ENCODE results near the gene PTGDS. TPM values are rescaled to one million over a fixed set of nuclear protein-coding genes. Genes with fewer than 3 reads are reported as not detected.

The PTGDS gene
- total and polyA plus RNA-seq, 12 donors, result 1,129 to 5,119 (median 3,777) TPM

DNA sequence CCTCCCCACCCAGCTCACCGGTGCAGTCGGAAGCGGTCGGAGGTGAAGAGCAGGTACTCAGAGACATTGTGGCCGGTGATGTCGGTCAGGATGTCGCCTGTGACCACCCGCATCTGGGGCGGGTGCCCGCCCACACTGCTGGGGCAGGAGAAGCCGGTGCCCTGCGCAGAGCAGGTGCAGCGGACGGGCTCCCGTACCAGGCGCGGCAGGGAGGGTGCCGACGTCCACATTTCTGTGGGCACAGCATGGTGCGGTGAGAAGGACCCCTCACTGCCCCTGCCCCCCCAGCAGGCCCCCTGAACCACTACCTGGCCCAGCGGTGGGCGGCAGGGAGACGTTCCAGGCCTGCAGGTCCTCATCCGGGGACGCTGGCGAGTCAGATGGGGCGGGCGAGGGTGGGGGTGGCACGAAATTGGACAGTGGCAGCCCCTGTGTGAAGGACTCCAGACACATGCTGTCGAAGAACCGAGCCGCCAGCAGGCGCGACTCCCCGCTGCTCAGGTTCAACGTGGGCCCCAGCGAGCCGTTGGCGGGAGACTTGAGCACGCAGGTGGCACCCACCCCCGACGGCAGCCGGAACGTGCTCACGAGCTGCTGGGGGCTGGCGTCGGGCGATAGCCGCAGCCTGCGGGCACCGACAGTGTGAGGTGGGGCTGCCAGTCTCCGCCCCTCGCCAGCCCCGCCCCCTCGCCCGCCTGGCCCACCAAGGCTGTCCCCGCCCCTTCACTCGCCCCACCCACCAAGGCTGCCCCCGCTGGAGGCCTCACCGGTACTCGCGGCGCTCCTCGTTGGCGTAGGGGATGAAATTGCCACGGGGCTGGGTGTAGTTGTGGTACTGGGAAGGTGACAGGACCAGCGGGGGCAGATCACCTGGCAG lies 35.6 kb downstream of the PTGDS start:
- 77 to 87% methylated on average over 62 to 67 of the region's 67 CpGs for WGBS, 2 donors
- Histone ChIP-seq H3K27ac (no peak overlapping the region), H3K36me3 (peaks cover 0 to 88% (median 31%) of the 10 kb centered on the region in 9 donors), H3K4me3 (no peak overlapping the region), H3K27me3 (no peaks in the 10 kb centered on the region), H3K9me3 (no peaks in the 10 kb centered on the region), H3K4me1 (no peaks in the 10 kb centered on the region)
- DNase-seq (no peak), ATAC-seq (no peak)
- intact Hi-C loops (cut with DNase I), result no loop called here
- TF ChIP-seq, protein P1, sequence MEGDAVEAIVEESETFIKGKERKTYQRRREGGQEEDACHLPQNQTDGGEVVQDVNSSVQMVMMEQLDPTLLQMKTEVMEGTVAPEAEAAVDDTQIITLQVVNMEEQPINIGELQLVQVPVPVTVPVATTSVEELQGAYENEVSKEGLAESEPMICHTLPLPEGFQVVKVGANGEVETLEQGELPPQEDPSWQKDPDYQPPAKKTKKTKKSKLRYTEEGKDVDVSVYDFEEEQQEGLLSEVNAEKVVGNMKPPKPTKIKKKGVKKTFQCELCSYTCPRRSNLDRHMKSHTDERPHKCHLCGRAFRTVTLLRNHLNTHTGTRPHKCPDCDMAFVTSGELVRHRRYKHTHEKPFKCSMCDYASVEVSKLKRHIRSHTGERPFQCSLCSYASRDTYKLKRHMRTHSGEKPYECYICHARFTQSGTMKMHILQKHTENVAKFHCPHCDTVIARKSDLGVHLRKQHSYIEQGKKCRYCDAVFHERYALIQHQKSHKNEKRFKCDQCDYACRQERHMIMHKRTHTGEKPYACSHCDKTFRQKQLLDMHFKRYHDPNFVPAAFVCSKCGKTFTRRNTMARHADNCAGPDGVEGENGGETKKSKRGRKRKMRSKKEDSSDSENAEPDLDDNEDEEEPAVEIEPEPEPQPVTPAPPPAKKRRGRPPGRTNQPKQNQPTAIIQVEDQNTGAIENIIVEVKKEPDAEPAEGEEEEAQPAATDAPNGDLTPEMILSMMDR (IDR thresholded peaks at IDR 0.05), result no peak

DNA sequence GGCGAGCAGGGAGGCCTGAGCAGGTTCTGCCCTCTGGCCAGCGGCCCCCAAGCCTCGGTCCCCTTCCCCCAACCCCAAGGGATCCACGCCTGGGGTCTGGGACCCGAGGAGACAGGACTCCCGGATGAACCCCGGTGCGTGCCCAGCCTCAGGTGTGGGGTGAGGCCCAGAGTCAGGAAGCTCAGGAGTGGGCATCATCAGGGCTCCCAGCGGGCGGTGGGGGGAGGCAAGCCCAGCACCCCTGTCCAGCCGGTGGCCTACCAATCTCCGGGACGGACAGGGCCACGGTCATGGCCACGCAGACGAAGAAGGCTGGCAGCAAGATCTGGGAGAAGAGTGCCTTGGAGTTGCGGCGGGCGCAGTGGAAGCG lies 36.3 kb downstream of the PTGDS start:
- TF ChIP-seq, protein P1 (IDR thresholded peaks at IDR 0.05), result no peak
- WGBS, 2 donors, result 96 to 97% methylated on average over 18 to 20 of the region's 20 CpGs
- H3K4me1 ChIP-seq, result no peaks in the 10 kb centered on the region
- ATAC-seq (no peak), DNase-seq (no peak)
- no peak overlapping the region for H3K4me3 ChIP-seq
- H3K27ac ChIP-seq, result no peak overlapping the region
- no peaks in the 10 kb centered on the region for H3K9me3 ChIP-seq
- intact Hi-C loops (cut with DNase I), result no loop called here
- H3K27me3 ChIP-seq, result no peaks in the 10 kb centered on the region
- H3K36me3 ChIP-seq, result peaks cover 0 to 86% (median 32%) of the 10 kb centered on the region in 9 donors

DNA sequence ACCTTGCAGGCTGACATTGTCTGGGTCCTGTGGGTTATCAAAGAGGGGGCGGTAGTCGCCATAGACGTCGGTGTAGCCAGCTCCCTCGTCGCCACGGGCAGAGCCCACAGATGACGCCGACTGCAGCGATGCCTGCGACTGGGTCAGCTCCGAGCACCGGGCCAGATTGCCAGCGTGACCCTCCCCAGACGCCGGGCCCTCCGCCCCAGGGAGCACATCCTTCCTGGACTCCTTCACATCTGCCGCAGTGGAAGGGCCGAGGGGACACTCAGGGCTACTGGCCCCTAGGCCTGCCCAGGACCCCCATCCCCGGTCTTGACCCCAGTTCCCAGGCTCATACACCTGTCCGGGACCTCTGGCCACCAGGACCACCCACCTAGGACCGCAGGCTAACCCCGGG lies 36.9 kb downstream of the PTGDS start:
- H3K9me3 ChIP-seq, result no peaks in the 10 kb centered on the region
- H3K27ac ChIP-seq, result no peak overlapping the region
- intact Hi-C loops (cut with DNase I), result no loop called here
- no peak overlapping the region for H3K4me3 ChIP-seq
- DNase-seq (no peak), ATAC-seq (no peak)
- H3K4me1 ChIP-seq, result no peaks in the 10 kb centered on the region
- TF ChIP-seq, protein P1 (IDR thresholded peaks at IDR 0.05), result no peak
- no peaks in the 10 kb centered on the region for H3K27me3 ChIP-seq
- 89 to 93% methylated on average over 23 of the region's 23 CpGs for WGBS, 2 donors
- H3K36me3 ChIP-seq, result peaks cover 0 to 89% (median 32%) of the 10 kb centered on the region in 9 donors

DNA sequence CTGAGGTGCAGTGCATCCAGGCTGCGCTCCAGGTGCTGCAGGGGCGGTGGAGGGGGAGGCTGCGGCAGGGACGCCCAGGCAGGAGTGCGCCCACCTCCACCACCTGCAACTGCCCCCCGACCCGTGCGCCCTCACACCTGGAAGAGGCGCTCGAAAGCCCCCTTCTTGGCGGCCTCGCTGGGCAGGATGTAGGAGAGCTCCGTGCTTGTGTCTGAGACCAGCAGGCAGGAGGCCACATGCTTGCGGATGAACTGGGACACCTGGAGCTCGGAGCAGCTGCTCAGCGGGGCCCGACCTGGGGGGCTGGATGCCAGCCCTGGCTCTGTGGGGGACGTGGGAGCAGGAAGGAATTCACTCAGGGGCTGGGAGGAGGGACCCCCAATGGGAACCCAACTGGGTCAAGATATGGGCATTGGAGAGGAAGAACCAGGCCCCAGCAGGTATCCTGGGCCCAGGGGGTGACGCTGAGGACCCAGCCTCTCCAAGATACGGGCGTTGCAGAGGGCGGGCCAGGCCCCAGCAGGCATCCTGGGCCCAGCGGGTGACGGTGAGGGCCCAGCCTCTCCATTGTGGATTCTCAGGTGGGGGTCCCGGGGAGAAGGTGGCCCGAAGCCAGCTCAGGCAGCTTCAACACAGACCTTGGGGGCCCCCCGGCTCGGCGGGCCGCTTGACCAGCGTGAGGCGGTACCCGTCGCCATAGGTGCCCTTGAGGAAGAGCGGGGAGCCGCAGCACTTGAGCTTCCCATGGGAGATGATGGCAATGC lies 37.7 kb downstream of the PTGDS start:
- Histone ChIP-seq H3K9me3 (no peaks in the 10 kb centered on the region), H3K4me3 (no peak overlapping the region), H3K27ac (no peak overlapping the region), H3K27me3 (no peaks in the 10 kb centered on the region), H3K4me1 (no peaks in the 10 kb centered on the region), H3K36me3 (peaks cover 0 to 85% (median 32%) of the 10 kb centered on the region in 9 donors)
- intact Hi-C loops (cut with DNase I), result no loop called here
- ATAC-seq (no peak), DNase-seq (no peak)
- 97% methylated on average over 36 of the region's 36 CpGs for WGBS, 2 donors
- TF ChIP-seq, protein P1 (IDR thresholded peaks at IDR 0.05), result no peak

Data from heart right ventricle (tissue), 16 donors.